Parathyroid adenoma (tissue), 2 donors: Measurements from ENCODE around the gene ATP2C2.
"Not testable (repeated sequence)": the region's sequence is repeated elsewhere in the genome, so short reads cannot be mapped to it uniquely, and the experiment has no call there.

ENCODE experiments used
- H2AFZ ChIP-seq: fragments of 300-600 bp; sonication (generic); one replicate; pipeline ENCODE4 v1.7.0; 2017; ENCODE audit warnings: antibody characterized with exemption, mild to moderate bottlenecking
- H3K27ac ChIP-seq: fragments of 300-600 bp; sonication (generic); one replicate; pipeline ENCODE4 v1.7.0; 2017
- H3K27me3 ChIP-seq: fragments of 300-600 bp; sonication (generic); one replicate; pipeline ENCODE4 v1.7.0; 2017; ENCODE audit warnings: low read length; ENCODE audit not compliant: control insufficient read depth, insufficient read depth
- H3K36me3 ChIP-seq: fragments of 300-600 bp; sonication (generic); one replicate; pipeline ENCODE4 v1.7.0; 2017; ENCODE audit warnings: low read length; ENCODE audit not compliant: control insufficient read depth, insufficient read depth
- H3K4me1 ChIP-seq: fragments of 300-600 bp; sonication (generic); one replicate; pipeline ENCODE4 v1.7.0; 2017; ENCODE audit warnings: control low read depth
- H3K4me2 ChIP-seq: fragments of 300-600 bp; sonication (generic); one replicate; pipeline ENCODE4 v1.7.0; 2017; ENCODE audit warnings: low read length
- H3K4me3 ChIP-seq: fragments of 300-600 bp; sonication (generic); one replicate; pipeline ENCODE4 v1.7.0; 2017; ENCODE audit warnings: low read depth, low read length
- H3K79me2 ChIP-seq: fragments of 300-600 bp; sonication (generic); one replicate; pipeline ENCODE4 v1.7.0; 2017; ENCODE audit warnings: control low read depth
- H3K9ac ChIP-seq: fragments of 300-600 bp; sonication (generic); one replicate; pipeline ENCODE4 v1.7.0; 2017; ENCODE audit warnings: mild to moderate bottlenecking
- H3K9me3 ChIP-seq: fragments of 300-600 bp; sonication (generic); one replicate; pipeline ENCODE4 v1.7.0; 2017; ENCODE audit warnings: low read length; ENCODE audit not compliant: control insufficient read depth
- TF ChIP-seq, protein P1 (sequence below): fragments of 300-600 bp; sonication (generic); IDR thresholded peaks from one replicate; pipeline ENCODE4 v1.7.0; 2017; ENCODE audit warnings: antibody characterized with exemption, mild to moderate bottlenecking
- donor health status: primary hyperparathyroidism.

The ATP2C2 gene

DNA sequence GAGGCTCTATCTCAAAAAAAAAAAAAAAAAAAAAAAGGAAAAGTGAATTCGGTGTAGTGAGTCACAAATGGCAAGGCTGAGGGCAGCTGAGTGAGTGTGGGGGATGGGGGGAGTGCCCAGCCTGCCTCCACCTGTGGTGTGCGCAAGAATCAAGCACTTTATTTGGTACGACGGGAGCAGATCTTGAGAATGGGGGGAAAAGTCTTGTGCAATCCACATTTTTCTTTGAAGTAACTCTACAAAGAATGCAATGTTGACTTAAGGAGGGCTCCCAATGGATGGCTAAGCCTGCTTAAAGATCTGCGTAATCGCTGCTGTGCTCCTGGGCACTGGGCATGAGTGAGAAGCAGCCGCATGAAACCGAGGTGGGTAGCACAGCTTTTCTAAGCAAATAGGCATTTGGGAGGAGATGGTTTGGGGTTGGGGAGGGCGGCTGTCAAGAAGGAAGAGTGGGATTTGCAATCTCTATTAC, 28.2 kb downstream of the ATP2C2 start:
- Histone ChIP-seq H3K79me2 (no peaks in the 10 kb centered on the region), H2AFZ (no peak overlapping the region), H3K4me3 (no peak overlapping the region), H3K9ac (no peak overlapping the region), H3K9me3 (no peaks in the 10 kb centered on the region), H3K36me3 (no peaks in the 10 kb centered on the region), H3K4me2 (no peak overlapping the region), H3K27ac (no peak overlapping the region), H3K4me1 (peaks cover 5% of the 10 kb centered on the region), H3K27me3 (no peaks in the 10 kb centered on the region)
- TF ChIP-seq, protein P1, sequence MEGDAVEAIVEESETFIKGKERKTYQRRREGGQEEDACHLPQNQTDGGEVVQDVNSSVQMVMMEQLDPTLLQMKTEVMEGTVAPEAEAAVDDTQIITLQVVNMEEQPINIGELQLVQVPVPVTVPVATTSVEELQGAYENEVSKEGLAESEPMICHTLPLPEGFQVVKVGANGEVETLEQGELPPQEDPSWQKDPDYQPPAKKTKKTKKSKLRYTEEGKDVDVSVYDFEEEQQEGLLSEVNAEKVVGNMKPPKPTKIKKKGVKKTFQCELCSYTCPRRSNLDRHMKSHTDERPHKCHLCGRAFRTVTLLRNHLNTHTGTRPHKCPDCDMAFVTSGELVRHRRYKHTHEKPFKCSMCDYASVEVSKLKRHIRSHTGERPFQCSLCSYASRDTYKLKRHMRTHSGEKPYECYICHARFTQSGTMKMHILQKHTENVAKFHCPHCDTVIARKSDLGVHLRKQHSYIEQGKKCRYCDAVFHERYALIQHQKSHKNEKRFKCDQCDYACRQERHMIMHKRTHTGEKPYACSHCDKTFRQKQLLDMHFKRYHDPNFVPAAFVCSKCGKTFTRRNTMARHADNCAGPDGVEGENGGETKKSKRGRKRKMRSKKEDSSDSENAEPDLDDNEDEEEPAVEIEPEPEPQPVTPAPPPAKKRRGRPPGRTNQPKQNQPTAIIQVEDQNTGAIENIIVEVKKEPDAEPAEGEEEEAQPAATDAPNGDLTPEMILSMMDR = no peak

DNA sequence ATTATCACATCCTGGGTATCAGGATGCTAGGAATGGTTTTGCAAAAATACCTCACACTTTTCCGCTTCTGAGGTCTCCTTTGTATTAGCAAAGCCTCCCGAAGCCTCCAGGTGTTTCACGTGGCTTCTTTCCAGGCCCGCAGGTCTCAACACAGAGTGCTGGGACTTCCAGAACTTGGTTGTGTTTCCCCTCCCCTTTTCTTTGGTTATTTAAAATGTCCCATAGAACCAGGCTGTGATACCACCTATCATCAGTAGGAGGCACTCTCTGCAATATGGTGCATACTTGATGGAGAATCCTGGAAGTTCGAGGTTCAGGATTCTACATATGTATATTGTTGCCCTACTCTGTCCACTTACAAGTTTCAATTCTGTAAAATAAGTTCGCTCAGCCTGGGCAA, 28.8 kb downstream of the ATP2C2 start:
- Histone ChIP-seq H3K36me3 (no peaks in the 10 kb centered on the region), H3K9me3 (no peaks in the 10 kb centered on the region), H3K9ac (no peak overlapping the region), H3K27me3 (no peaks in the 10 kb centered on the region), H3K4me2 (no peak overlapping the region), H3K79me2 (no peaks in the 10 kb centered on the region), H3K4me3 (no peak overlapping the region), H3K27ac (no peak overlapping the region), H3K4me1 (peaks cover 5% of the 10 kb centered on the region), H2AFZ (no peak overlapping the region)
- TF ChIP-seq, protein P1 = no peak

DNA sequence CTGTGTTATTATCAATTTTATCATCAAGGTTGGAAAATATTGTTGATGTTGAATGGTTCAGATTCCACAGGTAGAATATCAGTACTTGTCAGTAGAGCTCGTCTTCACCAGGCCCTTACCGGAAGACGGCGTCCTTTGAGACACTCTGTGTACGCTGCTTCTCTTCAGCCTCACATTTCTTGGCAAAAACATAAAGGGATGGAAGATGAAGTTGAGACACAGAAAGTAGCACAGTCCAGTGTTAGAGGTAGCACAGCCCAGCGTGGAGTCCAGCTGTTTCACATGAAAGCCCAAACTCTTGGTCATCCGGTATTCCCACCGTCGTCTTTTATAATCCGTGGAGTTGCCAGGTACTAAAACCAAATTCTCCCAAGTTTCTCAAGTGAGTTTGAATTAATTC, 30.4 kb downstream of the ATP2C2 start:
- Histone ChIP-seq H3K36me3 (no peaks in the 10 kb centered on the region), H3K27ac (no peak overlapping the region), H3K4me3 (no peak overlapping the region), H2AFZ (no peak overlapping the region), H3K9ac (no peak overlapping the region), H3K9me3 (no peaks in the 10 kb centered on the region), H3K4me1 (peaks cover 5% of the 10 kb centered on the region), H3K27me3 (no peaks in the 10 kb centered on the region), H3K79me2 (no peaks in the 10 kb centered on the region), H3K4me2 (no peak overlapping the region)
- TF ChIP-seq, protein P1 = no peak

DNA sequence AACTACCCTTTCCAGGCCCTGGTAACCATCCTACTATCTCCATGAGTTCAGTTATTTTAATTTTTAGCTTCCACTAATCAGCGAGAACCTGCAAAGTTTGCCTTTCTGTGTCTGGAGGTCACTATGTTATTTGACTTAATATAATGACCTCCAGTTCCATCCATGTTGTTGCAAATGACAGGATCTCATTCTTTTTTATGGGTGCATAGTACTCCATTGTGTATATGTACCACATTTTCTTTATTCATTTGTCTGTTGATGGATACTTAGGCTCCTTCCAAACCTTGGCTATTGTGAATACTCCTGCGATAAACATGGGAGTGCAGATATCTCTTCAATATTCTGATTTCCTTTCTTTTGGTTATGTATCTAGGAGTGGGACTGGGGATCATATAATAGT, 31.6 kb downstream of the ATP2C2 start:
- H3K4me2 ChIP-seq, H3K9me3 ChIP-seq, H3K36me3 ChIP-seq, H3K27ac ChIP-seq, H3K27me3 ChIP-seq, H3K79me2 ChIP-seq, H3K4me1 ChIP-seq, H3K9ac ChIP-seq, H2AFZ ChIP-seq, H3K4me3 ChIP-seq: not testable (repeated sequence)

DNA sequence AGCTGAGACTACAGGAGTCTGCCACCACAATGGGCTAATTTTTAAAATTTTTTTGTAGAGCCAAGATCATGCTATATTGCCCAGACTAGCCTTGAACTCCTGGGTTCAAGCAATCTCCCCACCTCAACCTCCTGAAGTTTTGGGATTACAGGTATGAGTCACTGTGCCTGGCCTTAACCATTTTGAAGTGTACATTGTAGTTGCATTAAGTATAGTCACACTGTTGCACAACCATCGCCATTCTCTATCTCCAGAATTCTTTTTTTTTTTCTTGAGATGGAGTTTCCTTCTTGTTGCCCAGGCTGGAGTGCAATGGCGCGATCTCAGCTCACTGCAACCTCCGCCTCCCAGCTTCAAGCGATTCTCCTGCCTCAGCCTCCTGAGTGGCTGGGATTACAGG, 35.1 kb downstream of the ATP2C2 start:
- H3K4me3 ChIP-seq, H3K9me3 ChIP-seq, H3K27ac ChIP-seq, H3K4me1 ChIP-seq, H3K36me3 ChIP-seq, H3K27me3 ChIP-seq, H3K9ac ChIP-seq, H2AFZ ChIP-seq, H3K79me2 ChIP-seq, H3K4me2 ChIP-seq: not testable (repeated sequence)

DNA sequence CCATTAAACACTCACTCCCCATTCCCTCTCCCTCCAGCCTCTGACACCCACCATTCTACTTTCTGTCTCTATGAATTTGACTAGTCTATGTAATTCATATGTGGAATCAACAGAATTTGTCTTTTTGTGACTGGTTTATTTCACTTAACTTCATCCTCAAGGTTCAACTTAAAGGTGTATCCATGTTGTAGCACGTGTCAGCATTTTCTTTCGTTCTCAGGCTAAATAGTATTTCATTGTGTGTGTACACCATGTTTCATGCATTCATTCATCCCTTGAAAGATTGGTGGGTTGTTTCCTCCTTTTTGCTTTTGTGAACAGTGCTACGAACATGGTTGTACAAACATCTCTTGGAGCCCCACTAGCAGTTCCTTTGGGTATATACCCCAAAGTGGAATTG, 36.0 kb downstream of the ATP2C2 start:
- Histone ChIP-seq H3K79me2 (no peaks in the 10 kb centered on the region), H3K9ac (no peak overlapping the region), H3K27me3 (no peaks in the 10 kb centered on the region), H2AFZ (no peak overlapping the region), H3K36me3 (no peaks in the 10 kb centered on the region), H3K9me3 (no peaks in the 10 kb centered on the region), H3K27ac (no peak overlapping the region), H3K4me1 (no peaks in the 10 kb centered on the region), H3K4me3 (no peak overlapping the region), H3K4me2 (no peak overlapping the region)
- TF ChIP-seq, protein P1 = no peak
